ENCODE results near the gene HPN.

- TF ChIP-seq POLR2AphosphoS5 (IDR thresholded peaks at IDR 0.05) (no peak), CTCF (IDR thresholded peaks at IDR 0.05 in 8 of 11, conservative IDR thresholded peaks at IDR 0.05 in 3 of 11) (no peak)
Observed at GRCh38 chr19:35109395-35110112, 68.0 kb downstream of the HPN start.
